SU-DHL-6 (cell line): ENCODE results near the gene AKAP14.
"Not testable (repeated sequence)": the region's sequence is repeated elsewhere in the genome, so short reads cannot be mapped to it uniquely, and the experiment has no call there.

Source experiments
- CTCF ChIP-seq: fragments of 200-600 bp; sonication (generic); IDR thresholded peaks from one replicate; pipeline ENCODE4 v1.5.1; 2017; ENCODE audit warnings: antibody characterized with exemption, mild to moderate bottlenecking, low read length, moderate library complexity; ENCODE audit not compliant: insufficient read depth, poor library complexity, severe bottlenecking
- EZH2phosphoT487 ChIP-seq: fragments of 200-600 bp; sonication (generic), shearing (Covaris generic); conservative IDR thresholded peaks from 2 replicates; pipeline ENCODE4 v1.6.1; 2018; ENCODE audit warnings: mild to moderate bottlenecking, antibody characterized with exemption, low read length, moderate library complexity, mixed read lengths

DNA sequence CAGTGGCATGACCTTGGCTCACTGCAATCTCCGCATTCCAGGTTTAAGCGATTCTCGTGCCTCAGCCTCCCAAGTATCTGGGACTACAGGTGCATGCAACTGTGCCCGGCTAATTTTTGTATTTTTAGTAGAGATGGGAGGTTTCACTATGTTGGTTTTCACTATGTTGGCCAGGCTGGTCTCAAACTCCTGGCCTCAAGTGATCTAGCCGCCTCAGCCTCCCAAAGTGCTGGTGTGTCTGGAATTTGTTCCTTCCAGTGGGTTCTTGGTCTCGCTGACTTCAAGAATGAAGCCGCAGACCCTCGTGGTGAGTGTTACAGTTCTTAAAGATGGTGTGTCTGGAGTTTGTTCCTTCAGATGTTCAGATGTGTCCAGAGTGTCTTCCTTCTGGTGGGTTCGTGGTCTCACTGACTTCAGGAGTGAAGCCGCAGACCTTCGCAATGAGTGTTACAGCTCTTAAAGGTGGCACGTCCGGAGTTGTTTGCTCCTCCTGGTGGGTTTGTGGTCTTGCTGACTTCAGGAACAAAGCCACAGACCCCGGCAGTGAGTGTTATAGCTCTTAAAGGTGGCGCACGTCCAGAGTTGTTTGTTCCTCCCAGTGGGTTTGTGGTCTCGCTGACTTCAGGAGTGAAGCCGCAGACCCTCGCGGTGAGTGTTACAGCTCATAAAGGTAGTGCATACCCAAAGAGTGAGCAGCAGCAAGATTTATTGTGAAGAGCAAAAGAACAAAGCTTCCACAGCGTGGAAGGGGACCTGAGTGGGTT, 60.3 kb downstream of the AKAP14 start:
- not testable (repeated sequence) for TF ChIP-seq CTCF, EZH2phosphoT487
